Hypothalamus (tissue), 51 donors: ENCODE results near the gene SSX4B.
"Not testable (repeated sequence)": the region's sequence is repeated elsewhere in the genome, so short reads cannot be mapped to it uniquely, and the experiment has no call there.

ENCODE experiments used
- DNase-seq, 51 donors: peaks; one replicate each; lab custom pipeline; 2025; lab: John Stamatoyannopoulos, UW

Gene SSX4B

DNA sequence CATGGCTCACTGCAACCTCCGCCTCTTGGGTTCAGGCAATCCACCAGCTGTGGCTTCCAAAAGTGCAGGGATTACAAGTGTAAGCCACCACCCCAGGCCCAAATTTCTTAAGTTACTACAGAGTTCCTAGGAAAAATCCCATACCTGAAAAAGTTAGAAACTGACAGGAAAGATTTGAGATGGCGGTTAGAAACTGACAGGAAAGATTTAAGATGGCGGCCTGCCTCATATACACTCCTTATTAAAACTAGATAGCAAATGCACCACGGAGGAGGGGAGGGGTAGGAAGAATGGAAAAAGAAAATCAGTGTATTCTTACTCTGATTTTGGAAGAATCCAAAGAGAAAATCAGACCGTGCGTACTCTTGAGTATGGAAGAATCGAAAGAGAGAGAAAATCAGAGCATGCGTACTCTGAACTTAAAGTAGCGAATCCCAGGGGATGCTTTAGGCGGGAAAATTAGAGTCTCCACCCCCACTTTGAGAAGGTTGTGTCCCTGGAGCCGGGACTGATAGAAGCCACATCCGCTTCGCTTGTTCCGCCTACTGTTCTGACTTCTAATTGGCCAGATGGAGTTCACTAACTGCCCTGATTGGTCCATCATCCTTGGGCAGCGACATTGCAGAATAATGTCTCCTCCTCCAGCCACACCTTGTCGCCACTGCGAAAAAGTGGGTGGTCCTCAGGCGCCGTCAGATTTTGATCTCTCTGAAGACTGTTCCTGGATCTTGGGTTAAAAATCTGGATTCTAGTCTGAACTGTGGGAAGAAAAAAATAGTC, 55.3 kb downstream of the SSX4B start, which contains the start of gene SSX3:
TSS of gene SSX3 (minus strand) at position 389 of the 780 bp plus-strand sequence. CDS start 1,454 bp downstream, outside the sequence.
- DNase-seq = not testable (repeated sequence)
